IPS DF 6.9 (cell line): ENCODE measurements around the gene DCLK1.

Experiments
- DNase-seq: peaks from one replicate; pipeline ENCODE4 v3.0.0-alpha.2; 2013; ENCODE audit warnings: low read depth, low spot score
- H3K27ac ChIP-seq: one replicate; pipeline ENCODE4 v1.5.1; 2013; ENCODE audit warnings: low read length, control low read depth
- H3K27me3 ChIP-seq: 2 replicates; pipeline ENCODE4 v1.6.1; 2013; ENCODE audit warnings: mild to moderate bottlenecking, low read length; ENCODE audit not compliant: control insufficient read depth, insufficient read depth
- H3K36me3 ChIP-seq: 2 replicates; pipeline ENCODE4 v1.6.1; 2013; ENCODE audit warnings: low read length; ENCODE audit not compliant: control insufficient read depth, insufficient read depth
- H3K4me1 ChIP-seq: 2 replicates; pipeline ENCODE4 v1.6.1; 2013; ENCODE audit warnings: low read length; ENCODE audit not compliant: control insufficient read depth, insufficient read depth
- H3K4me3 ChIP-seq: 2 replicates; pipeline ENCODE4 v1.5.1; 2013; ENCODE audit warnings: mild to moderate bottlenecking, low read length
- H3K9me3 ChIP-seq: 2 replicates; pipeline ENCODE4 v1.6.1; 2013; ENCODE audit warnings: low read length, inconsistent platforms; ENCODE audit not compliant: control insufficient read depth, insufficient read depth
- WGBS: extraction: QIAGEN DNeasy Blood & Tissue Kit; methylation state at CpG from one replicate; pipeline ENCODE4 v1.1.7; 2013; ENCODE audit warnings: mixed read lengths, missing lambda C conversion rate; ENCODE audit not compliant: insufficient read length, insufficient coverage; 5-methylcytosine and 5-hydroxymethylcytosine counted together

Gene DCLK1

DNA sequence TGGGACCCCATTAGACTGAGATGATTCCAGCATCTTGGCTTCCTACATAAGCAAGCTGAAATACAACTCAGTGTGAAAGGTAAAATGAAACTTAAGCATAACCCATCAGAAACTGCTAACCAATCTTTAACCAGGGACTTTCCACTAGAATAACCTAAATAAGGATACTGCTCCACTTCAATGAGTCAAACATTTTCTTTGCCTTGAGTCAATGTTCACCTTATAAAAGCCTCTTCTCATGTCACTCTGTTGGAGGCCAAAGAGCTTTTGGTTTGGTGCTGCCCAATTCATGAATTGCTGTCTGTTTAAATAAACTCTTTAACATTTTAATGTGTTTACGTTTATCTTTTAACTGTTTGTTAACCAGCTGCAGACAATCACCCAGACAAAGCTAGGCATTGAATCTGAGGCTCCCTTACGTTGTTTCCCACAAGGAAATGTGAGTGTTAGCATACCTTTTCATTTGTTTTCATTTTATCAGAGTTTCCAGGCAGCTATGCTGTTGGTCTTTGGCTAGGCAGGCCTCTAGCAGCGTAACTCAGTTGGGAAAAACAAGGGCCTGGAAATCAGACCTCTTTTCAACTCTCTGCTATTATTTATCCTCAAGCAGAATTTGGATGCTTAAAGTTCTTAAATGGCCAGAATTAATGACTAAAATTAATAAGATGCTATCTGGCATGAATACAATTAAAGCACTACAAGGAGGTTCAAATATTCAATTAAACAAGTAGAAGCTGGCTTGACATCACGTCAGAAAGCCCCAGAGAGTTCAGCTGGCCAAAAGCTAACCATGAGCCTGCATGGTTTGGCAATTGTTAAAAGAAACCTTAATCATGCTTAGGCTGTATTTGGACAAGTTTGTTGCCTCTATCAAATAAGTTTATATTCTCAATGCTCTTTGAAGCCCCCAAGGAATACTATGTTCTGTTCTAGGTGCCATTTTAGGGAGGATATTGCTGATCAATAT, 200.2 kb downstream of the DCLK1 start:
- no CpG with 5 or more reads among the region's 4 CpGs for WGBS
- no peak overlapping the region for H3K27ac ChIP-seq

DNA sequence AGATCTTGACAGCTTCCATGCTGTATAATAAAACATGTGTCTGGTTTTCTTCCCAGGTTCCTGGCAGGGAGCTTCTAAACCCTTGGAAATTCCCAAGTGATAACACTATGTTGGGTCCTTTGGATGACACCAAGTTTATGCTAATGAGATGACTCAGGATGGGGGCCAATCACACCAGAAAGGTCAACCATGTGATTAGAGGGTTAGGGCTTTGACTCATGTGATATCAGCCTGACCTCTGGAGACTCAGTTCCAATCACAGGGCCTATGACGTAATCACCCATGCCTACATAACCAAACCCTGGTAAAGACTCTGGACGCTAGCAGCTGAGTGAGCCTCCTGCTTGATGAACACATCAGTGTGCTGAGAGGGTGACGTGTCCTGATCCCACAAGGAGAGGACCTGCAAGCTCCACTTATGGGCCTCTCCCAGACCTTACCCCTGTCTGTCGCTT, 203.6 kb downstream of the DCLK1 start:
- DNase-seq = no peak
- Histone ChIP-seq H3K4me1 (no peaks in the 10 kb centered on the region), H3K9me3 (no peaks in the 10 kb centered on the region), H3K27me3 (no peaks in the 10 kb centered on the region), H3K36me3 (no peaks in the 10 kb centered on the region), H3K4me3 (no peak overlapping the region), H3K27ac (no peak overlapping the region)
- WGBS = no CpG with 5 or more reads among the region's 4 CpGs

More for the DNA sequence above, 200.2 kb downstream of the DCLK1 start:
- H3K36me3 ChIP-seq = no peaks in the 10 kb centered on the region
- H3K9me3 ChIP-seq = 0 out of 2 replicates have a peak, but pooled peaks cover 2% of the 10 kb centered on the region
- H3K27me3 ChIP-seq = no peaks in the 10 kb centered on the region
- no peak overlapping the region for H3K4me3 ChIP-seq
- H3K4me1 ChIP-seq = no peaks in the 10 kb centered on the region
- DNase-seq = no peak

GRCh38 chr13:35926859-35927530, 204.2 kb downstream of the DCLK1 start:
- no peaks in the 10 kb centered on the region for H3K36me3 ChIP-seq
- H3K4me3 ChIP-seq = no peak overlapping the region
- no peaks in the 10 kb centered on the region for H3K27me3 ChIP-seq
- WGBS = no CpG with 5 or more reads among the region's 2 CpGs
- H3K4me1 ChIP-seq = no peaks in the 10 kb centered on the region
- H3K27ac ChIP-seq = no peak overlapping the region
- H3K9me3 ChIP-seq = no peaks in the 10 kb centered on the region
- no peak for DNase-seq

DNA sequence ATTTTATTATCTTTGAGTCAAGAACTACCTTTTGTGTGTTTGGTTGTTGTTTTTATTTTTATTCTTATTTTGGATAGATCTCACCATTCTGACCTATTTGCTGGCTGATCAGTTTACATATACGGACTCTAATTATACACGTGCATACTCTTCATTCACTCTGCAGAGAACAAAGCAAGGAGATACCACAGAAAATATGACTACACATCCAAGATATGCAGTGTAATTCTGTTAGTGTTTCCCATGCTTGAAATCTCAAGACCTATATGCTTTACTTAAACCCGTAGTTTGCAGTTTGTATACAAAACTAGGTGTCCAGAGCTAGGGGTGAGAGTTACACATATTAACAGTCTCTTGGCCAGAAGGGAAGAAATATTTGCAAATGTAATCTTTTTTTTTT, 205.5 kb downstream of the DCLK1 start:
- Histone ChIP-seq H3K27ac (no peak overlapping the region), H3K4me3 (no peak overlapping the region), H3K9me3 (no peaks in the 10 kb centered on the region), H3K36me3 (no peaks in the 10 kb centered on the region), H3K4me1 (peaks cover 5% of the 10 kb centered on the region), H3K27me3 (no peaks in the 10 kb centered on the region)
- DNase-seq = no peak
- no CpG with 5 or more reads among the region's 3 CpGs for WGBS

- Histone ChIP-seq H3K27ac (no peak overlapping the region), H3K27me3 (no peaks in the 10 kb centered on the region), H3K4me3 (no peak overlapping the region), H3K9me3 (no peaks in the 10 kb centered on the region), H3K36me3 (no peaks in the 10 kb centered on the region), H3K4me1 (peaks cover 5% of the 10 kb centered on the region)
- no peak for DNase-seq
- WGBS = no CpG with 5 or more reads among the region's 3 CpGs
These were observed 207.8 kb downstream of the DCLK1 start for GRCh38 chr13:35923347-35923746.

DNA sequence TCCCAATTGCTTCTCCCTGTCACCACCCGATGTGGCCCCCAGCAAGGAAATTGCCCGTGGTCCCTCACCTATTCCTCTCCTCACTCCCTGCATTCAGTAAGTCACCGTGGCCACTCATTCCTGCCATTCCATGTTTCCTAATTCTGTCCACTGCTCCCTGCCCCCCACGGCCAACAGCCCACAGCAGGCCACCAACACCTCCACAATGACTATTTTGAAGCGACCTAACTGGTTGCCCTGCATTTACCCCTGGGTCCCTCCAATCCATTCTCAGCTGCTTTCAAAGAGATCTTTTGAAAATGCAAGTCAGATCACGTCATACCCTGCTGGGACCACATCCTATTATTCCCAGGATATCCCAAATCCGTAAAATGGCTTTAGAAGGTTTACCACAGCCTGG, 210.4 kb downstream of the DCLK1 start:
- DNase-seq = no peak
- H3K4me3 ChIP-seq = no peak overlapping the region
- no peaks in the 10 kb centered on the region for H3K27me3 ChIP-seq

DNA sequence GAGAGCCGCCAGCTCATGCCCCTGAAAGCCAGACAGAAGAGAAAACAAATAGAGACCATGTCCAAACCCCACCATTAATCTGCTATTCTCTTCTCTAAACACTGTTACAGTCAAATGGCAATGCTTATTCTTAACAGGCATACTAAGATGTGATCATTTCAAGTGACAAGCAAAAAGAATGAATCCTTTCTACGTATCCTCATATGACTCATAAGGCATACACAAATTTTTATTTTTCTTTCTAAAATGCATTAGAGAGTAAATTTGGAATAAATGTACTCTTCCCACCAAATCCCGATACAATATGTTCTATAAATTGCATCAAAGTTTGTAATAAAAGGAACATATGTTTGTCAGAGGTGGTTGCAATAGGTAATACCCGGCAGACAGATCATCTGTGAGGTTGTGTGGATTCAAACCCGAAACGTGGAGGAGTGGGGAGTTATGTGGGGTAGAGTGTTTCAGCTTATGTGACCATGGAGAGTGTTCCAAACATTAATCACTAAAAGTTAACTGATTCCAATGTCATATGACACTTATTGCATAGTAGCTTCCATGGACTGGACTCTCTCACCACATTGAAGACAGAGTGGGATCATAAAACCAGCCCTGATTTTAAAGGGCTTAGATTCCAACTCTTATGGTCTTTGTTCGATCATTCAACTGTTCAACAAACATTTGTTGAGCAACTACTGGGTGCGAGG, 213.1 kb downstream of the DCLK1 start:
- Histone ChIP-seq H3K27me3 (no peaks in the 10 kb centered on the region), H3K9me3 (no peaks in the 10 kb centered on the region), H3K27ac (no peak overlapping the region), H3K4me3 (no peak overlapping the region), H3K36me3 (no peaks in the 10 kb centered on the region), H3K4me1 (peaks cover 9% of the 10 kb centered on the region)
- WGBS = no CpG with 5 or more reads among the region's 8 CpGs
- no peak for DNase-seq

More for the DNA sequence above, 210.4 kb downstream of the DCLK1 start:
- Histone ChIP-seq H3K4me1 (peaks cover 9% of the 10 kb centered on the region), H3K27ac (no peak overlapping the region), H3K9me3 (no peaks in the 10 kb centered on the region), H3K36me3 (no peaks in the 10 kb centered on the region)
- WGBS = no CpG with 5 or more reads among the region's 7 CpGs

DNA sequence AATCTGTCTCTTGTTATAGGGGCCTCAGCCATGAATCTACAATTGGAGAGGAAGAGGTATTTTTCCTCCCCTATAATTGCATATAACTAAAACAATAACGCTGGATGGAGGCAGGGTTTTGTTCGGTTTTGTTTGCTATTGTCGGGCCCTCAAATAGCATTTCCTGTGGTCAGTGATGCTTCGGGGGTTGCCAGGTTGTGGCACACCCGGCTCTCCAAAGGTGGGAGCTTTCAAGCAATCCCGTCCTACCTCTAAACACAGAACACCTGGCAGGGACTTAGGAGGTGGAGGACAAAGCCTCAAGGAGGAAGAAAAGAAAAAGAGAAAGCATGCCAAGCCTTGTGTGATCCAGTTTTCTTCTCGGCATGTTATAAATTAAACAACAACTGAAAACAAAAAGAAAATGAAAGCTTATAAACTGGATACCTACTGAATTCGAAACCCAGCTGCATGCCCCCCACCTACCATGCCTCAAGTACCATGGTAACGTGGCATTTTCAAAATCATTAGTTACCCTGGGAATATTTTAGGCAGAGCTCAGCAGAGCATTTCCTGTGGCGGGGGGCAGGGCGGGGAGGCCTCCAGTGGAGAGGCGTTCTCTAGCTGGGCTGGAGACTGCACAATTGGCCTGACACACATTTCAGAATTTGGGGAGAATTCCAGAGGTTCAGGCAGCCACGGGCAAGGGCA, 213.8 kb downstream of the DCLK1 start:
- no peaks in the 10 kb centered on the region for H3K9me3 ChIP-seq
- WGBS = no CpG with 5 or more reads among the region's 13 CpGs
- no peak overlapping the region for H3K27ac ChIP-seq
- no peak for DNase-seq
- no peaks in the 10 kb centered on the region for H3K27me3 ChIP-seq
- H3K4me3 ChIP-seq = no peak overlapping the region
- H3K4me1 ChIP-seq = peaks cover 9% of the 10 kb centered on the region
- H3K36me3 ChIP-seq = no peaks in the 10 kb centered on the region

- Histone ChIP-seq H3K9me3 (no peaks in the 10 kb centered on the region), H3K36me3 (no peaks in the 10 kb centered on the region), H3K27me3 (no peaks in the 10 kb centered on the region), H3K27ac (no peak overlapping the region), H3K4me1 (peaks cover 9% of the 10 kb centered on the region), H3K4me3 (no peak overlapping the region)
- DNase-seq = no peak
- WGBS = no CpG with 5 or more reads among the region's 2 CpGs
These were observed 215.0 kb downstream of the DCLK1 start for GRCh38 chr13:35916146-35916545.

GRCh38 chr13:35914662-35915061, 216.5 kb downstream of the DCLK1 start:
- Histone ChIP-seq H3K36me3 (no peaks in the 10 kb centered on the region), H3K9me3 (no peaks in the 10 kb centered on the region), H3K4me1 (peaks cover 4% of the 10 kb centered on the region; the same call in 1 of the 2 replicates), H3K27ac (no peak overlapping the region), H3K27me3 (no peaks in the 10 kb centered on the region), H3K4me3 (no peak overlapping the region)
- no CpG with 5 or more reads among the region's 1 CpG for WGBS
- no peak for DNase-seq
